Germinal center (tissue), 1 donor: ENCODE data around the gene GGT1.
"Not testable (repeated sequence)": the region's sequence is repeated elsewhere in the genome, so short reads cannot be mapped to it uniquely, and the experiment has no call there.

ENCODE experiments used
- DNase-seq: peaks from one replicate; pipeline ENCODE4 v3.0.0; 2012; ENCODE audit warnings: mixed read lengths, low spot score

The GGT1 gene

DNA sequence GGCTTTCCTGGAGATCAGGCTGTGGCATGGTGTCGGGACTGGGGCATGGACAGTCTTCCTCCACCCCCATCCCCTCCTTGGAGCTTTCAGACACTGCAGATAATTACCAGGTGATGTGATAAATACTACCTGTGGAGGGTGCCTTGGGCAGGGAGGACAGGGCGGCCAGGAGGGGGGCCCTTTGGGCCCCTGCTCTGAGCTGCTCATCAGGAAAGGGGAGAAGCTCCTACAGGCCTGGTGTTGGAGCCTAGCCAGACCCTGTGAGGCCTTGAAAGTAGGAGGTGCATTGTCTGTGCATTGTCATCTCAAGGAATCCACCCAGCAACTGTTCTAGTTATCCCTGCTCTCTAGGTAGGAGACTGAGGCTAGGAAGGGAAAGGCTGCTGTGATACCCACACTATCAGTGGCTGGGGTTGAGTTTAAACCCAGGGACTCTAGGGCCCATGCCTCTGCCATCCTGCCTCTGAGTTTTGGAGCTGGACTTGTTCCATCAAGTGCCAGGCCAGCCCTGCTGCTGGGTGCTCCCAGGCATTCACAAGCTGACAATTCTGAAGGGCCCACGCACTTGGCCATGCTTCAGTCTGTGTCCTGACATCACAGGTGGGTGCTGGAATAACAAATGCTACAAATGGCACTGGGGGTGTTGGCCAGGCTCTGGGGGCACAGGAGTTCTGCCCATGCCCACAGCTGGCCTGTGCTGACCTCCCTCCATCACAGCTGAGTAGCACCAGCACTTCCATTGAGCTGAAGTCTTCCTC is 2.9 kb upstream of the GGT1 start:
- DNase-seq, result not testable (repeated sequence)

DNA sequence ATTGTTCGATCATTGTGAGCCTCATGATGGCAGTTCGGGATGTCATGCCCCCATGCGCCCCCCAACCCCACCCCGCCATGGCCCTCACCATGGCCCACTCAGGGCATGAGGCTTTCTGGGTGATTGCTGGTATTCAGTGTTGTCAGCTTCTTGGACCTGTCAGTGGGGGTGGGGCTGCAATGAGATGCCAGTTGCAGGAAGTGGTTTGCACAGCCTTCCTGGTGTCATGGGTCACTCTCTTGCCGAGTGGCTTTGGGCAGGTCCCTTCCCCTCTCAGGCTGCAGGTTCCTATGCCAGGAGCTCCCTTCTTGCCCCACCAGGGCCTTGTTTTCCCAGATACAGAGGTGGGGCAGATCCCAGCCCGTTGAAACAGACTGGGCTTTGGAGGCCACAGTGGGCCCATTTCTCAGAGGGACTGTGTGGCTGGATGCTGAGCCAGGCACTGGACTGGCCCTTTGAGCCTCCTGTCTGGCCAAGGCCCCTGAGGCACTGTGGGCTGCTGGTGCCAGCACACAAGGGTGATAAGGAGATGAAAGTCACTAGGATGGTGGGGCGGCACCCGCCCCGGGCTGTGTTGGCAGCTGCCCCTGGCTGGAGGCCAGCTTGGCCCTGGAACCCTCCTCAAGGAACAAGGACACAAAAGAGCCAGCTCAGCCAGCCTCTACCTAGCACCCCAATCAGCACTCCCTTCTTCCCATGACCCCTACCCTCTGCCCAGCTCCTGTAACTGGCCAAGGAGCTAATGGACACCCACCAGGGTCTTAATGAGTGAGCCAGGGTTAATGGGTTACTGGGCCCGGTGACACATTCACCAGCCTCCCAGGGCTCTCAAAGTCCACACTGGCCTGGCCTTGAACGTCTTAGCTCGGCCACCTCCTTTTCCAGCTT is 1.5 kb upstream of the GGT1 start:
- no peak for DNase-seq

DNA sequence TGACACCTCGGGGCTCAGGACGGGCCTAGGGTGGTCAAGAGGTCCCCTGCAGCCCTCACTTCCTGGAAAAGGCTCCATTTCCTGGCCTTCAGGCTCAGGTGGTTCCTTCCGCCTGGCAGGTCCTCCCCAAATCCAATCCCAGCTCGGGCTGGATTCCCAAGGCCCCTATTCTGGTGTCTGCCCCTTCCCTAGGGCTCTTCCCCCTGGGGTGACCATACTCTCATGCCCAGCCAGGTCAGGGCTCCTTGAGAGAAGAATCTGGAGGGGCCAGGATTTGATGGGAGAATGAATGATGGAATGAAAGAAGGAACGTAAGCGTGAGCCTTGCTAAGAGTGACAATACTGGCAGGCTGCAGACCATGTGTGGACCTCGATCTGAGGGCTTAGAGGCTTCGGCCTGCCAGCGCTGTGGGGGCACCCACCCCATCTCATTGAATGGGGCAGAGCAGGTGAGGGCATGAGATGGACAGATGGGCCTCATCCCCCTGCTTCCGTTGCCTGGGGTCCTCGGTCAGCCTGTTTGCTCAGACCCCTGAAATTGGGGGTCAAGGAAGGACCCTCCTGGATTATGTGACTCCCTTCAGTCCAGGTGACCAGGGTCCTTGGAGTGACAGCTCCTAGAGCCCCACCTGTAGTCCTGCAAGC is 766 bp upstream of the GGT1 start:
- not testable (repeated sequence) for DNase-seq

DNA sequence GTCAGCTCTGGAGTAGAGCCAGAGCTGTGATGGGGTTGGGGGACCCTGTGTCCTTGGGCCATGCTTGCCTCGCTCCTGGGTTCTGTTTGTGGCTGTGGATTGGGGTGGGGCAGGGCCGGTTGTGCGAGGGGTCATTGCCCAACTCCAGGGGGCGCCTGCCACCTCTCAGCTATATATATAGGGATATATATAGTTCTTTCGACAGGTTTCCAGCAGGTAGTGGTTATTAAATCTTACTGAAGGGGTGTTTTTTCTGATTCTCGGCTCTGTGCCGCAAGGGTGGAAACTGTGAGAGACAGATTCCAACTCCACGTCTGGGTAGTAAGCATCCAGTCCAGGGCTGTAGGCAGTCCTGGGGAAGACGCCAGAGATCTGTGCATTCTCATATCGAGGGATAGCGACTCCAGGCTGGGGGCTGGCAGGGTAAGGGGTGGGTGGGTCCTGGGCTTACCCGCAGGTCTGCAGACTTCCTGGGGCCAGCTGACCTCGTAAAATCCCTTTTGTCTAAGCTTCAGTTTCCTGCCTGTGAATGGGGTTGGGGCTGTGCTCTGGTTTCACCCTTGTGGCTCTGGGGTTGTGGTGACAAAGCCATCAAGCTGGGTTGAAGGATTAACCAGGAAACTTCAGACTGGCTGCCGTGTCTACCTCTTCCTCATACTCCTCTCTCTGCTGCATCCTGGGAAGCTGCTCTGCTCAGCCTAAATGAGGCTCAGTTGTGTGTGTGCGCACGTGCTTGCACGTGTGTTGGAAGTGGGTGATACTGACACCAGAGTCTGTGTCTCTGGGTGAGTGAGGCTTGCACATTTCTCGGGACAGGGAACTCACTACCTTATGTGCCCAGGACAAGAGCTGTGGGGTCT is 1.0 kb downstream of the GGT1 start:
- DNase-seq, result not testable (repeated sequence)

DNA sequence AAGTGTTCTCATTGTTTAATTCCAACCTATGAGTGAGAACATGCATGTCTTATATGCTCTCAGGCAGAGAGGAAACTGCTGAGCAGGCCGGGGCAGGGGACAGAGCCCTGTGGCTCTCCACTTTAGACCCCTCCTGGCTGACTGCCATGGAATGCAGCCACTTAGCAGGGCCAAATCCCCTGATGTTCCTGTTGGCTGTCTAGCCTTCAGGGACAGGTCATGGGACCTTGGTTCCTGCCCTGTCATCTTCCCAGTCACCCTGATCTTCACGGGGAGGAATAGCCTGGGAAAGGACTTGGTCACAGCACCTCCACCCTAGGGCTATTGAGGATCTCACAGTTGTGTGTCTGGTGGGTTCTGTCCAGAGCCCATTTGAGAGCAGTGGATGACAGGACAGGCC is 3.3 kb downstream of the GGT1 start:
- not testable (repeated sequence) for DNase-seq

DNA sequence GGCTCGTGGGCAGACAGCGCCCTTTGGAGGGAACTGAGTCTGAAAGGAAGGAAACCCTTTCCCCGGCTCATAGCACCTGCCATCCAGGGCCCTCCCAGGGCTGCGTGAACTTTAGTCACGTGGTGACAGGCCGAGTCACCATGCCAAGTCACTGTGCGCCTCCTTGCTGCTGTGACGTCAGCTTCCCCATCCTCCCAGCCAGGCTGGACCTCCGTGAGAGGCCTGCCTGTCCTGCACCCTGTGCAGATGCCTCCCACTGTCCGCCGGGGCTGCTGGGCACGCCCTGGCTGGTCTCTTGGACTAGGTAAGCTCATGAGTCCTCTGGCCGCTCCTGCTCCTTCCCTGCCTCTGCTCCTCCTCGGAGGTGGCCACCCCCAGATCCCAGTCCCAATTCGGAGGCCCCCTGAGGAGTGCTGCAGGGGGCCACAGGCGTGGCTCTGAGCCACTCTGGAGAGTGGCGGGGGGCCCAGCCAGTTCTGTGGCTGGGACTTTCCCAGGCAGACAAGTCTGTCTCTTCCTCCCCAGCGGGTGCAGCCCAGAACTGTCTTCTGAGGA is 4.5 kb downstream of the GGT1 start:
- not testable (repeated sequence) for DNase-seq

DNA sequence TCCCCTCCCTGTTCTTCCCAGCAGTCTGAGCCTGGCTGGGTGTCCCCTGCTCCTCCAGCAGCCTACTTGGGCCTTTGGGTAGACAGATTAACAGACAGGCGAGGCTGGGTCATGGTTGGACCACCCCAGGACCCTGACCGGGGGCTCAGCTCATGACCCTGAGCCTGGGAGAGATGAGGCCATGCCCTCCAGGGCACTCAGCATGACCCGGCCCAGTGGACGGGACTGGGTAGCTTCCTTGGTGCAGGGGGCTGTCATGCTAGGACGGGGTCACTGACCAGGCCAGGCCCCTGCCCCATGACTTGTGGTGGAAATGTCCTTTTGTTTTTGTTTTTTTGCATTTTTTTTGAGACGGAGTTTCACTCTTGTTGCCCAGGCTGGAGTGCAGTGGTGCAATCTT is 5.3 kb downstream of the GGT1 start:
- not testable (repeated sequence) for DNase-seq

DNA sequence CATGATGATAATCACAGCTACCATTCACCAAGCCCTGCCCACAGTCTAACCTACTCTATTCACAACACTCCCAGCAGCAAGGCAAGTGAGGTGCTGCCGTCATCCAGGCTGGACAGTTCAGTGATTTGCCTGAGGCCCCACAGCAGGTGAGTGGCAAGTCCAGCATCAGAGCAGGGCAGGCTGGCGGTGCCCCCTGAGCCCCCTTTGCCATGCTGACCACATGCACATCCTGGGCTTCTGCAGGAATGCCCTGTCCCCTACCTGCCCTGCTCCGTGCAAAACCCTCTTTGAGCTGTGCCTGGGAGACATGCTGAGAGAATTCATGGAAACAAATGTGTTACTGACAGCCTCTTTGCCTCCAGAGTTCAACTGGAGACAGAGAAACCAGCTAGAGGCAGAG is 6.9 kb downstream of the GGT1 start:
- DNase-seq, result not testable (repeated sequence)

DNA sequence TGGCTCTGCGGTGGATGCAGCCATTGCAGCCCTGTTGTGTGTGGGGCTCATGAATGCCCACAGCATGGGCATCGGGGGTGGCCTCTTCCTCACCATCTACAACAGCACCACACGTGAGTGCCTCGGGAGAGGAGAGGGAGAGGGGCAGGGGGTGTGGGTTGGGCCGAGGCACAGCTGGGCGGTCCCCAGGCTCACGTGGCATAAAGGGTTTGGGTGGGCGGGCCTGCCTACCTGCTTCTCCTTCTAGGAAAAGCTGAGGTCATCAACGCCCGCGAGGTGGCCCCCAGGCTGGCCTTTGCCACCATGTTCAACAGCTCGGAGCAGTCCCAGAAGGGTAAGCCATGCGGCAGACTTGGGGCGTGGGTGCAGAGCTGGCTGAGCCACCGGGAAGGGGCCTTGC is 11.8 kb downstream of the GGT1 start:
- not testable (repeated sequence) for DNase-seq

DNA sequence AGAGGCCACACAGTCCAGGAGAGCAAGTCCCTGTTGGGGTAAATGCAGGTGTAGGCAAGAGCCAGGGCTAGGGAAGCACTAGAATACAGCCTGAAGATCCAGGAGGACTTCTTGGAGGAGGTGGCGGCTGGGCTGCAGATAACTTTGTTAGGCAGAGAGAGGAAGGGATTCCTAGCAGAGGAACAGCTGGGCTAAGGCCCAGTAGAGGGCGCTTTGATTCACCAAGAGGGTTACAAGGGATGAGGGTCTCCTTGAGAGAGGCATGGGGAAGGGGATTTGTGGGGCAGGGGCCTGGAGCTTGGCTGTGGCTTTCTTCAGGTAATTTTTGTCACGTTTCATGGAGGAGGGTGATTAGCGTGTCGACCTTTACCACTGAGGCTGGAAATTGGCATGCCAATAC is 18.3 kb downstream of the GGT1 start:
- DNase-seq, result not testable (repeated sequence)

DNA sequence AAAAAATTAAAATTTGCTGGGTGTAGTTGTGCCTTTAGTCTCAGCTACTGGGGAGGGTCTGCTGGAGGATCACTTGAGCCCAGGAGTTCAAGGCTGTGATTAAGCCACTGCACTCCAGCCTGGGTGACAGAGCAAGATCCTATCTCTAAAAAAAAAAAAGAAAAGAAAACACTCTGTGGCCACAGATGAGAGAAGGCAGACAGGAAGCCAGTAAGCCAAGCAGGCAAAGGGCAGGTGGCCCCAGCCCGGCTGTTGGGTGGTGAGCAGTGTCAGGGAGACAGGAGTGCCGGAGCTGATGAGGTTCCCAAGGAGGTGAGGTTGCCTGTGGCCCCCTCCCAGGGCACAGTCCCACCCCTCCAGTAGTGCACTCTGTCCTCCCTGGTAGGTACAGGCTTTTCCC is 19.6 kb downstream of the GGT1 start:
- not testable (repeated sequence) for DNase-seq

DNA sequence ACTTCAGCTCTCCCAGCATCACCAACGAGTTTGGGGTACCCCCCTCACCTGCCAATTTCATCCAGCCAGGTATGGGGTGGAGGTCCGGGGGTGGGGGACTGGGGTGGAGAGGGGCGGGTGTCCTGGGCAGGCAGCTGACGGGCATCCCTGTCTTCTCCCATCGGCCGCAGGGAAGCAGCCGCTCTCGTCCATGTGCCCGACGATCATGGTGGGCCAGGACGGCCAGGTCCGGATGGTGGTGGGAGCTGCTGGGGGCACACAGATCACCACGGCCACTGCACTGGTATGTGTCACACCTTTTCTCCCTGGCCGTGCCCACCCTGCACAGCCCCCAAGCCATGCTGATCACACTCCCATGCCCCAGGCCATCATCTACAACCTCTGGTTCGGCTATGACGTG is 24.9 kb downstream of the GGT1 start:
- DNase-seq, result not testable (repeated sequence)

DNA sequence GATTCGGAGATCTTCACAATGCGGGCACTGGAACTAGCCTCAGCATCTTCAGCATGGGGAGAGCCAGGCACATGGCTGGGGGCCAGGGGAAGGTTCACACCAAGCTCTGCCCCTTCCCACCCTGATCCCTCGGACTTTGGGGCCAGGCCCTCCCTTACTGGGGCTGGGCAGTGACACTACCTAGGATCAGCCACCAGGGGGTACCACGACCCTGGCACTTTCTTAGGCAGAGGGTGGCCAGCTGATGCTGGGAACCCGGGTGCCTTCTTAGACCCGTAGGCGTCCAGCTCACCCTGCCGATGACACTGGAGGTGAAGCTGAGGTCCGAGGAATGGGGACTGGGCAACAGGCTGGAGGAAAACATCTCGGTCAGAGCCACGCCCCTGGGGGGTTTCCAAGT is 26.1 kb downstream of the GGT1 start:
- not testable (repeated sequence) for DNase-seq

DNA sequence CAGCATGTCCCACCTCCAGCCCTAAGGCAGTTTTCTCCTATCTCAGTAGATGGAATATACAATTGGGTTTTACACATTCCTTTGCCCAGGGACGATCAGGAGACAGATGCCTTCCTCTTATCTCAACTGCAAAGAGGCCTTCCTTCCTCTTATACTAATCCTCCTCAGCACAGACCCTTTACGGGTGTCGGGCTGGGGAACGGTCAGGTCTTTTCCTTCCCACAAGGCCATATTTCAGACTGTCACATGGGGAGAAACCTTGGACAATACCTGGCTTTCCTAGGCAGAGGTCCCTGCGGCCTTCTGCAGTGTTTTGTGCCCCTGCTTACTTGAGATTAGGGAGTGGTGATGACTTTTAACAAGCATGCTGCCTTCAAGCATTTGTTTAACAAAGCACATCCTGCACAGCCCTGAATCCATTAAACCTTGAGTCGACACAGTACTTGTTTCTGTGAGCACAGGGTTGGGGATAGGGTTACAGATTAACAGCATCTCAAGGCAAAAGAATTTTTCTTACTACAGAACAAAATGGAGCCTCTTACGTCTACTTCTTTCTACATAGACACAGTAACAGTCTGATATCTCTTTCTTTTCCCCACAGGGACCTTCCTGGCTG is 27.9 kb downstream of the GGT1 start:
- not testable (repeated sequence) for DNase-seq

DNA sequence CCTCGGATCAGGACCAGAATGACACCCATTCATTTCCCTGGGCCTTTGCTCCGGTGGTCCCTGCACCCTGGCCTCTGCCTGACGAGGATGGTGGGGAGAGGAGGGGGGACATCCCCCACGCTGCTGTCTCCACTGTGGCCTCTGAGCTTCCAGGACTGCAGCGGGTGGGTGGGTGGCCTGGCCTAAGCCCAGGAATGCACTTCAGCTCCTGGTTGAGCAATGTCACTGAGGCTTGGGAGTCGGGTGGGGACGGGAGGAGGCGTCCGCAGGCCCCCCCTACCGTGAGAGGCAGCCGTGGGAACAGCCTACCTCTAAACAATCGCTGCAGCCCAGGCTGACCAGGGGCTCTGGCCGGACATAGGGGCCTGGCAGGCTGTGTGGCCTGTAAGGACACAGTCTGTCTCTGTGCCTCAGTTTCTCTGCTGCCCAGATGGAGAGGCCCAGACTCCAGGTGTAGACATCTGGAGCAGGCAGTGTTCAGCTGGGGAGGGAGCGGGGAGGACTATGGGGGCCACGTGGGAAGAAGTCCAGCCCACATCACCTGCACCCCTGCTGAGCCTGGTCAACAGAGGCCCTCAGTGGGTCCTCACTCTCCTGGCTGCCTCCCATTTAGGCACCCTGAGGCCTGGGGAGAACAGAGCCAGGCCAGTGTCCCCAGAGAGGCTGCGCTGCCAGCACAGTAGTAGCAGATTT is 28.6 kb downstream of the GGT1 start:
- not testable (repeated sequence) for DNase-seq

DNA sequence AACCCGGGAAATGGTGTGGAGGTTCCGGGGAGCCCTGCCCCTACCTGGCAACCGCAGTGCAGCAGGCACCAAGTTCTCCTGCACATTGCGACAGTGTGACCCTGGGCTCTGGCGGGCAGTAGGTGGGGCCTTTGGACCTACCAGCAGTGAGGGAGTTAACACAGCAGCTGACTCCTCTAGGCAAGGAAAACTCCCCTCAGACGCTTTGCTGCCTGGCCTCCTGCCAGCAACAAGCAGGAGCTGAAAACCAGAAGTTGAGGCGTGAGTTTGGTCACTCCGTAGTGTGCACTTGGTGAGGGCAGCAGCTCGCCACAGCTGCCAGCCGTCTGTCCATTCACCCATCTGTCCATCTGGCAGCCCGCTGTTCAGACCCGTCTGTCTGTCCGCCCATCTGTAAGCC is 29.6 kb downstream of the GGT1 start:
- DNase-seq, result not testable (repeated sequence)

DNA sequence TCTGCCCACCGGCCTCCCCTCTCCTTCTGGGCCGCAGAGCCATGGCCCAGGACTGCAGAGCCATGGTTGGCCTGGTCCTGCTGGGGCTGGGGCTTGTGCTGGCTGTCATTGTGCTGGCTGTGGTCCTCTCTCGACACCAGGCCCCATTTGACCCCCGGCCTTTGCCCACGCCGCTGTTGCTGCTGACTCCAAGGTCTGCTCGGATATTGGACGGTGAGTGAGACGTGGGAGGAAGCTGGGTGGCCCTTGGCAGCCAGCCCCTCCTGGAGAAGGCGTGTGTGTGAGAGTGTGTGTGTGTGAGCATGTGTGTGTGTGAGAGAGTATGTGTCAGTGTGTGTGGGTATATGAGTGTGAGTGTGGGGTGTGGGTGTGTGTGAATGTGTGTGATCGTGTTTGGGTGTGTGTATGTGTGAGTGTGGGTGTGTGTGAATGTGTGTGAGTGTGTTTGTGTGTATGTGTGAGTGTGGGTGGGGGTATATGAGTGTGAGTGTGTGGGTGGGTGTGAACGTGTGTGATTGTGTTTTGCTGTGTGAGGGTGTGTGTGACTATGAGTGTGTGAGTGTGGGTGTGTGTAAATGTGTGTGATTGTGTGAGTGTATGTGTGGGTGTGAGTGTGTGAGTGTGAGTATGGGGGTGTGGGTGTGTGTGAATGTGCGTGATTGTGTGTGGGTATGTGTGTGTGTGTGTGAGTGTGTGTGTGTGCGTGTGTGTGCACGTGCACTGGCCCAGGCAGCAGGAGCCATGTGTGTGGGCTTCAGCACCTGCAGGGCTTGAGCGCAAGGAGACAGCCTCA is 30.4 kb downstream of the GGT1 start:
- not testable (repeated sequence) for DNase-seq

DNA sequence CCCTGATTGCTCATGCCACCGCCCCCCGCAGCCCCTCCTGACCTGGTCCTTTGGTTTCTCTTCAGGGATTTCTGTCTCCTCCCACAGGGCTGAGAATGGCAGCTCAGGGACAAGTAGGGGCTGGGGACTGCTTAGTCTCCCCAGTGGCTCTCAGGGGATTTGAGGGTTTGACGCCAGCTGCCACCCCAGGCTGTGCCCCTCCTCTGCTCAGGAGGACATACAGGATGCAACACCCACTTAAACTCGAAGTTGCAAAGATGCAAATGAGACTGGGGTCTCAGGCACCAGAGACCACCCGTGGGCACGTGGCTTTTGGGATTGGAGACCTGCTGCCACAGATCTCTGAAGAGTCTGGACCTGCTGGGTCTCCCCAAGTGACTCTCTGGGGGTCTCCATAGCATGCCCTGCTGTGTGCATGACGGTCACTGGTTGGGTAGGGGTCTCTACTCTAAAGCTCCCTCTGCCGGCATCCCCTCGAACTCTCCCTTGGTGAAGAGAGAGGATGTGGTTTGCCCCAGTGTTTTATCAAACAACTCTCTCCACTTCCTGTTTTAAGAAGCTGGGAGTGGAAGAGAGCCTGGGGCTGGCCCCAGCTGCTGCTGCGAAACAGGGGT is 31.9 kb downstream of the GGT1 start:
- DNase-seq, result not testable (repeated sequence)

DNA sequence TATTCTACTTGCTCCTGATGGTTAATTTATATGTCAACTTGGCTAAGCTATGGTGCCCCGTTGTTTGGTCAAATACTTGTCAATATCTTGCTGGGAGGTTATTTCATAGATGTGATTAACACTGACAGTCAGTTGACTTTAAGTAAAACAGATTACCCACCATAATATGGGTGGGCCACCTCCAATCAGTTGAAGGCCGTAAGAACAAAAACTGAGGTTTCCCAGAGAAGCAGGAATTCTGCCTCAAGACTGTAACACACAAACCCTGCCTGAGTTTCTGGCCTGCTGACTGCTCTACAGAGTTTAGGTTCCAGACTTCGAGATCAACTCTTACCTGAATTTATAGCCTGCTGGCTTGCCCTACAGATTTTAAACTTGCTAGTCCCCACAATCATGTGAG is 33.5 kb downstream of the GGT1 start:
- DNase-seq, result not testable (repeated sequence)
